Measurements from ENCODE around the gene FBXW2.

- no peak for TF ChIP-seq CTCF (IDR thresholded peaks at IDR 0.05)
- no peak for TF ChIP-seq POLR2A (IDR thresholded peaks at IDR 0.05)
Observed at GRCh38 chr9:120768886-120769285, 24.3 kb downstream of the FBXW2 start.
